DMS79 treated with DMSO at 0.1 percent for 48 hours (cell line): ENCODE data around the gene GPC6.
"Not testable (repeated sequence)": the region's sequence is repeated elsewhere in the genome, so short reads cannot be mapped to it uniquely, and the experiment has no call there.

ENCODE experiments used
- DNase-seq: peaks from one replicate; lab custom pipeline; 2025; lab: John Stamatoyannopoulos, UW

GPC6 gene

GRCh38 chr13:93318534-93319254 lies 92.1 kb downstream of the GPC6 start:
- DNase-seq, result no peak

- no peak for DNase-seq
Measured at GRCh38 chr13:93320942-93321341, 94.3 kb downstream of the GPC6 start.

- DNase-seq, result not testable (repeated sequence)
Measured at GRCh38 chr13:93323880-93324279, 97.3 kb downstream of the GPC6 start.

GRCh38 chr13:93325303-93326233 lies 99.0 kb downstream of the GPC6 start:
- DNase-seq, result no peak

- no peak for DNase-seq
Measured at GRCh38 chr13:93326234-93326811, 99.7 kb downstream of the GPC6 start.

- DNase-seq, result no peak
Measured at GRCh38 chr13:93328943-93329342, 102.3 kb downstream of the GPC6 start.

GRCh38 chr13:93336728-93337127 lies 110.1 kb downstream of the GPC6 start:
- DNase-seq, result no peak

GRCh38 chr13:93338030-93338429 lies 111.4 kb downstream of the GPC6 start:
- DNase-seq, result no peak

- no peak for DNase-seq
Measured at GRCh38 chr13:93338906-93339305, 112.3 kb downstream of the GPC6 start.

GRCh38 chr13:93339550-93339949 lies 112.9 kb downstream of the GPC6 start:
- DNase-seq, result no peak

GRCh38 chr13:93341517-93341916 lies 114.9 kb downstream of the GPC6 start:
- DNase-seq, result no peak

- no peak for DNase-seq
Measured at GRCh38 chr13:93343097-93343496, 116.5 kb downstream of the GPC6 start.

GRCh38 chr13:93344048-93344705 lies 117.6 kb downstream of the GPC6 start:
- DNase-seq, result no peak

- no peak for DNase-seq
Measured at GRCh38 chr13:93345024-93345423, 118.4 kb downstream of the GPC6 start.

- DNase-seq, result no peak
Measured at GRCh38 chr13:93345770-93346169, 119.2 kb downstream of the GPC6 start.

GRCh38 chr13:93352616-93353015 lies 126.0 kb downstream of the GPC6 start:
- DNase-seq, result no peak

- DNase-seq, result peak; percentile 70
Measured at GRCh38 chr13:93355094-93355493, 128.5 kb downstream of the GPC6 start.

GRCh38 chr13:93356469-93356868 lies 129.9 kb downstream of the GPC6 start:
- DNase-seq, result no peak

GRCh38 chr13:93360021-93360420 lies 133.4 kb downstream of the GPC6 start:
- no peak for DNase-seq

- peak; percentile 21 for DNase-seq
Measured at GRCh38 chr13:93361703-93362102, 135.1 kb downstream of the GPC6 start.

GRCh38 chr13:93364166-93364565 lies 137.6 kb downstream of the GPC6 start:
- DNase-seq, result no peak

GRCh38 chr13:93368296-93368695 lies 141.7 kb downstream of the GPC6 start:
- no peak for DNase-seq
